SJSA1 (cell line): ENCODE results near the gene HOXB8. TPM values are rescaled to one million over a fixed set of nuclear protein-coding genes. Genes with fewer than 3 reads are reported as not detected.
A peak's percentile ranks its signal among the peaks of the same experiment; 100 is the strongest.

ENCODE experiments used
- DNase-seq, 2 experiments: peaks; one replicate each; pipeline ENCODE4 v3.0.0-alpha.2; 2015 to 2020; ENCODE audit warnings: low spot score in 2 of 2, low read depth in 1 of 2
- H3K27ac ChIP-seq: fragments of 250-450 bp; sonication (Bioruptor Pico); 2 replicates; pipeline ENCODE4 v1.5.1; 2020; ENCODE audit warnings: mild to moderate bottlenecking, moderate library complexity
- H3K27me3 ChIP-seq: fragments of 250-450 bp; sonication (Bioruptor Pico); replicated peaks from 2 replicates; pipeline ENCODE4 v1.5.1; 2020; ENCODE audit warnings: mild to moderate bottlenecking, moderate library complexity
- H3K36me3 ChIP-seq: fragments of 250-450 bp; sonication (Bioruptor Pico); 2 replicates; pipeline ENCODE4 v1.5.1; 2020; ENCODE audit warnings: mild to moderate bottlenecking
- H3K4me1 ChIP-seq: fragments of 250-450 bp; sonication (Bioruptor Pico); replicated peaks from 2 replicates; pipeline ENCODE4 v1.6.1; 2021; ENCODE audit warnings: mild to moderate bottlenecking
- H3K4me3 ChIP-seq: fragments of 250-450 bp; sonication (Bioruptor Pico); 2 replicates; pipeline ENCODE4 v1.5.1; 2020; ENCODE audit warnings: mild to moderate bottlenecking
- H3K9me3 ChIP-seq: fragments of 250-450 bp; sonication (Bioruptor Pico); replicated peaks from 2 replicates; pipeline ENCODE4 v1.5.1; 2020; ENCODE audit warnings: mild to moderate bottlenecking
- total RNA-seq: library from RNA; depleted of rRNA; stranded (reverse); fragments of >200 nt; shearing (Covaris generic); gene quantifications from 2 replicates; pipeline ENCODE4 v1.2.3, GENCODE V29; 2014

HOXB8 gene
- total RNA-seq, 1 experiment from 2014 or later, result not detected

DNA sequence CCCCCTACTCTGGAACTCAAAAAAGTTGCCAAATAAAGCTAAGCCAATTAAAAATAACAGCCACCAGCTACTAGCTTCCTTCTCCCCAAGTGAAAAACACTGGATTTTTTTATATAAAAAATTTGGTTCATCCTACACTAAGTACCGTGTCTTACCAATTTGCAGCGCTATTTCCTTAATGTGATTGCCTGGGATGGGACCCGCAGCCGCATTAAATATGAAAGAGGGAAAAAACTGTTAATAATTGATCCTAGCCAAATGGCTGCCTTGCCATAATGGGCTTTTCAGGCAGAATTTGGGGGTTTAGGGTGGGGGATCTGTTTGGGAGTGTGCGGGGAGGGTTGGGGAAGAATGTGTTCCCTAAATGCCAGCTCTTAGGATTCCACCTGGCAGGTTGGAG, 9.0 kb upstream of the HOXB8 start:
- Histone ChIP-seq H3K27me3 (peaks cover 98% of the 10 kb centered on the region), H3K36me3 (no peaks in the 10 kb centered on the region), H3K4me1 (peaks cover 20% of the 10 kb centered on the region), H3K27ac (no peak overlapping the region), H3K4me3 (no peak overlapping the region), H3K9me3 (no peaks in the 10 kb centered on the region)
- DNase-seq, result no peak

DNA sequence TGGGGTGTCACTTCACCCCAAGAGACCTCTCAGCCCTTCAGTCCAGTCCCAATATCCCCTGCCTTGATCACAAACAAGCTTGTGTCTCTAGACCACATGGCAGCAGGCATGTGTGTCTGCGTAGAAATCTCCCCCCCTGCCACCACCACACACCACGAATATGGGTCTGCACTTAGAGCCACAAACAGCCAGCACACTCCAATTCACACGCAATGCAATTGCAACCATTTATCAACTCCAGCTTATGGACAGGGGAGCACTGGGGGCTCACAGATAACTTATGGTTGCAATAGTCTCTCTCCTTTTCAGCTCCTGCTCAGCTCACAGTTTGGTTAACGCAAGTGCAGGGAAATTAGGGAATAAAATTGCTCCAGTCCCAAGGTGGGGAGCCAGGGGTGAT, 8.5 kb upstream of the HOXB8 start:
- peaks cover 98% of the 10 kb centered on the region for H3K27me3 ChIP-seq
- H3K36me3 ChIP-seq, result no peaks in the 10 kb centered on the region
- peaks cover 20% of the 10 kb centered on the region for H3K4me1 ChIP-seq
- no peak overlapping the region for H3K4me3 ChIP-seq
- no peak overlapping the region for H3K27ac ChIP-seq
- DNase-seq, result no peak
- H3K9me3 ChIP-seq, result no peaks in the 10 kb centered on the region

DNA sequence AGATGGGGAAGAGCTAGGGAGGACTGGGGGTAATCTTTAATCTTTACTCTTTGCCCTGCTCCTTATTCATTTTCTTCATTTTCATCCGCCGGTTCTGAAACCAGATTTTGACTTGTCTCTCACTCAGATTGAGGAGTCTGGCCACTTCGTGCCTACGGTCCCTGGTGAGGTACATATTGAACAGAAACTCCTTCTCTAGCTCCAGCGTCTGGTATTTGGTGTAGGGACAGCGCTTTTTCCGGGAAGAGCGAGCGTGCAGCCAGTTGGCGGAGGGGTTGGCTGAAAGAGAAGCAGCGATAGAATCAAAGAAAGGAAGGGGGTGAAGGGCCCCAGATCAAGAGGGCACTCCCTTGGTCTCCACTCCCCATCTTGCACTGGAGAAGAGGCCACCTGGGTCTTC, 7.8 kb upstream of the HOXB8 start:
- no peak for DNase-seq
- Histone ChIP-seq H3K4me1 (peaks cover 20% of the 10 kb centered on the region), H3K36me3 (no peaks in the 10 kb centered on the region), H3K9me3 (no peaks in the 10 kb centered on the region), H3K27me3 (peaks cover 98% of the 10 kb centered on the region), H3K4me3 (no peak overlapping the region), H3K27ac (no peak overlapping the region)

DNA sequence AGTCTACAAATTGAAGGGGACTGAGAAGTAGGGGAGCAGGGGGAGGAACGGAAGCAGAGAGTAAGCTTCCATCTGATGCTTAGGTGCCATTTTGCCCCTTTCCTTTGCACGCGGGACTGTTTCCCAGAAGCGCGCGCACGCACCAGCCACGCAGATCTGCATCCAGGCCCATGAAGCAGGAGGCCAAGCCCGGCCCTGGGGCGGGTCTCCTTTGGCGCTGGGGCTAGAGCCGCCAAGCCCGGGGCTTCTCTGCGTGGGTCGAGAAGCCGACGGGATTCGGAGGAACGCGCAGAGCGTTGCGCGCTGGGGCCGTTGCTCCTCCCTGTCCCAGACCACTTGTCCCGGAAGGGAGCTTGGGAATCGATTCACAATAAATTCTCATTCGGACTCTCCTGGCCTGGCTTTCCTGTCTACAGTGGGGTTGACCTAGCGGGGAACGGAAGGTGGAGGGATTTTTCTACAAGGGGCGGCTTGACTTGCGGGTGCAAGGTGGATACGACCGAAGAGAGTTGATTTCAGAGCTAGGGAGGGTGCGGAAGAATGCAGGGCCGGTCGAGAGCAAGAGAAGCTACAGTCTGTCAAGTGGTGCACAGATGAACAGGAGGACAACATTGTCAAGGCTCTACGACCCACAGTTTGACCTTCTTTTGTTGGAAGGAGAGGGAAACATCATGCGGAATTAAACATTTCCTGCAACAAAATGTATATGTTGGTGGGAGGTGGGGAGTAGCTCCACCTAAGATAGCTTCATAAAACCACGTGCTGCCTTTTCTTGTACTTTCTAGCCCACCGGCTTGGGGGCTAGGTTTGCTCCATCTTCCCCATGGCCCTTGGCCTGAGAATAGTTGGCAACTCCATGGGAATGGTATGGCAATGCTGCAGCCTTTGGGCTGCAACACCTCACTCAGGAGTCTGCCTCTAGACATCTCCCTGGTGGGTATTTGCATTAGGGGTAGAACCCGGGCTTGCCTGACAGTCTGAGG, 6.6 kb upstream of the HOXB8 start:
- peaks cover 98% of the 10 kb centered on the region for H3K27me3 ChIP-seq
- H3K4me1 ChIP-seq, result peaks cover 19% of the 10 kb centered on the region
- no peaks in the 10 kb centered on the region for H3K36me3 ChIP-seq
- H3K27ac ChIP-seq, result no peak overlapping the region
- no peak overlapping the region for H3K4me3 ChIP-seq
- DNase-seq, result no peak
- H3K9me3 ChIP-seq, result no peaks in the 10 kb centered on the region

DNA sequence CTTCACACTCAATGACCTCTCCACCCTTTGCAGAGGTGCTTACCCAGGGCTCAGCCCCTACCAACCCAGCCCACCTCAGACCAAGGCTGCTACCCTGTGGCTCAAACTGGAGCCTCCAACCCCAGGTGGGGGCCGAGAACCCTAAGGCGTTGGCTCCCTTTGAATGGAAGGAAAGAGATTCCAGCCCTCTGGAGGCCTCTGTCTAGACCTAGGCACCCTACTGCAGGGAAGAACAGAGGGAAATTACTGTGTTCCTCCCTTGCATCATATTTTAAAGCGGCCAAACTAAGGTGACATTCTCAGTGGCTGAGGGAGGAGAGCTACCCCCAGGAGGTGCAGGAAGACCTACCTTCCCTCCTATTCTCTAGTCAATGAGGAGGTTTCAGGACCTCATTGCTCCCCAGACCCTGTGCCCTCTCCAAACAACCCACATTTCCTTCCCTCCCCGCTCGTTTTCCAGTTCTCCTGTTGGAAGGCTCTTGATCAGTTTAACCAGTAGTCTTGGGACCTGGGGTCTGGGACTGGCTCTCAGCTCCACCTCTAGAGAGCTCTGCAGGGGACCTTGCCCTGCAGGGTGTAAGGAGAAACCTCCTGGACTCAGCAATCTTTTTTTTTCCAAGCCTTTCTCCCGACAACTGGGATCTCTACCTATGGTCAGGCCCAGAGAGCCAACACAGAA, 5.5 kb upstream of the HOXB8 start:
- no peaks in the 10 kb centered on the region for H3K36me3 ChIP-seq
- no peak for DNase-seq
- peaks cover 9% of the 10 kb centered on the region for H3K4me1 ChIP-seq
- no peaks in the 10 kb centered on the region for H3K9me3 ChIP-seq
- no peak overlapping the region for H3K4me3 ChIP-seq
- H3K27me3 ChIP-seq, result peaks cover 100% of the 10 kb centered on the region
- no peak overlapping the region for H3K27ac ChIP-seq

DNA sequence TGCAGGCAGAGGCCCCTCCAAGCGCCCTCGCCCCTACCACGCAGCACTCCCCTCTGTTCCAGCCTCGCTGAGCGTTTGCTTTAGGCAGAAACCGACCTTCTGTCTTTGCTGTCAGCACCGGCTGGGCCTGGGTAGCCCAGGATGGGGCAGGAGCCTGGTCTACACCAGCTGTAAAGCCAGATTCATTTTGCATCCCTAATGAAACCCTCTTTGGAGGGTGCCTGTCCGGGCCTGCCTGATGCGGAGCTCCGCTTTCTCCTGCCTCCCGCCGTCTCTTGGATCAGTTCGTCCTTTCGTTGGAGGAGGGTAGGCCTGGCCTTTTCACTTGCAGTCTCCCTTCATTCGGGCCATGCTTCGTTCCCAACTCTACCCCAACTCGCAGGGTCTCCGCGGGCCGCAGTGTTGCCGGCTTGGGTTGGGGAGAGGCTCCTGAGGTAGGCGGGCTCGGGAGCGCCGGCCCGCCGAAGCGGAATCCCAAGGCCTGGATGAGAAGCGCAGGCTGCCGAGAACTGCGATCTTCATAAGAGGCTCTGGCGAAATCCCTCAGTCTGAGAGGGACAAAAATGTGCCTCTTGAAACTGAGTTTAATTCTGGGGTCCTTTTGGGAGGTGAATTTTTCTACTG, 4.8 kb upstream of the HOXB8 start:
- Histone ChIP-seq H3K27me3 (peaks cover 100% of the 10 kb centered on the region), H3K36me3 (no peaks in the 10 kb centered on the region), H3K4me1 (peaks cover 3% of the 10 kb centered on the region), H3K9me3 (no peaks in the 10 kb centered on the region), H3K4me3 (no peak overlapping the region), H3K27ac (no peak overlapping the region)
- no peak for DNase-seq

DNA sequence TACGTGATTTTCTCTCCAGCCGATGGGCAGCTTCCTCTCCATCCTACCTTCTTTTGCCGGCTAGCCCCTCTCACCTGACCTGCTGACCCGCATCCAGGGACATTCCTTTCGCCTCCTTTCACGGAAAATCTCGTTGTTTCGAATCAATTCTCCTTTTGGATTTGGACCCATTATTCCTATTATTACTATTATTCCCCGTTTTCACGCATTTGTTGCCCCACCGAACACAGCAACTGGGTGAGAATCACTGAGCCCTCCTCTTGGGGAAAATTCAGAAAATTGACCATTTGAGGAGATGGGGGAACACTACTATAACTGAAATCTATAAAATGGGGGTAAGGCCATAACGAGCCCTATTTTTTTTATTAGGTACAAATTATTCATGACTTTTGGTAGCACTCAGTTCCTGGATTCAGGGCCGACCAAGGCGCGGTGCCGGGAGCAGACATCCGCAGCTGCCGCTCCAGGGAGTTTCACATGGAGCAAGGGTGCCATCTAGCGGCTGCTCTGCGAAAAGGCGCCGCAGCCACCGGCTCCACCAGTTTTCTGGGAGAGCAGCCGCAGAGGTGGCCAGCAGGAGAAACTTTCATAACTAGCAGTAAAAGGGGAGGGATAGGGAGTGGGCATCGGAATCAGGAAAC, 3.3 kb upstream of the HOXB8 start:
- Histone ChIP-seq H3K9me3 (no peaks in the 10 kb centered on the region), H3K27ac (no peak overlapping the region), H3K27me3 (peaks cover 96% of the 10 kb centered on the region), H3K4me1 (no peaks in the 10 kb centered on the region; the same call in 1 of the 2 replicates), H3K36me3 (no peaks in the 10 kb centered on the region), H3K4me3 (no peak overlapping the region)
- peak; percentile 87 to 89 for DNase-seq

DNA sequence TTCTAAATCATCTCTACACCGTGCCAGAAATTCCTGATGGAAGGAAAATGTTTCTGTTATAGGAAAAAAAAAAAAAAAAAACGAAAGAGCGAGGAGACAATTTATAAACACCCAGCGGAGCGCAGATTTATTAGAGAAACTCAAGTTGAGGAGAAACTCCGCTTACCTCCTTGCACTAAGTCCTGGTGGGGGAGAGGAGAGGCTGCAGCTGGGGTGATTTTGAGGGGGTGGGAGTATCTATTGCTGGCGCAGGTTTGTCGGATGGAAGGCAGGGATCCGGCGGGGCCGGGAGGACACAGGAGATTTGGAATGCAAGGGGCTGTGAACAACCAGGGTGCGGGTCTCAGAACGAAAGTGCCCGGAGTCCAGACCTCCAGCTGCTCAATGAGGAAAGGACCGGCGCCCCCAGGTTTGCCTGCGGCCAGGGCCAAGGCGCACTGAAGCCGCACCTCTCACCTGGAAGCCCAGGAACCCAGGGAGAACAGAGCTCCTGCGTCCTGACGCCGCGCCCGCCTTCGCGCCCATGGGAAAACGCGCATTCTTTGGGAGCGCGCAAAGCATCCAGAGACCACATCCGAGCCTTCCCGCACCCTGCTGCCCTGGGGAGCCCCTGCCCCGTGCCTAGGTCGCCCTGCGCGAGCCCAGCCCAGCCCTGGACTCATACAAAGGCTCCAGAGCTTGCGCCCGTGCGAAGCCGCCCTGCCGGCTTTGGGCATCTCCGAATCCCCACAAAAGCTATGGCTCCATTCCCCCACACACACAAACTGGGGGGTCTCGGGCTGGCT, 2.6 kb upstream of the HOXB8 start:
- Histone ChIP-seq H3K4me3 (no peak overlapping the region), H3K36me3 (no peaks in the 10 kb centered on the region), H3K27ac (no peak overlapping the region), H3K27me3 (peaks cover 88% of the 10 kb centered on the region), H3K4me1 (peaks cover 4% of the 10 kb centered on the region), H3K9me3 (no peaks in the 10 kb centered on the region)
- no peak for DNase-seq

DNA sequence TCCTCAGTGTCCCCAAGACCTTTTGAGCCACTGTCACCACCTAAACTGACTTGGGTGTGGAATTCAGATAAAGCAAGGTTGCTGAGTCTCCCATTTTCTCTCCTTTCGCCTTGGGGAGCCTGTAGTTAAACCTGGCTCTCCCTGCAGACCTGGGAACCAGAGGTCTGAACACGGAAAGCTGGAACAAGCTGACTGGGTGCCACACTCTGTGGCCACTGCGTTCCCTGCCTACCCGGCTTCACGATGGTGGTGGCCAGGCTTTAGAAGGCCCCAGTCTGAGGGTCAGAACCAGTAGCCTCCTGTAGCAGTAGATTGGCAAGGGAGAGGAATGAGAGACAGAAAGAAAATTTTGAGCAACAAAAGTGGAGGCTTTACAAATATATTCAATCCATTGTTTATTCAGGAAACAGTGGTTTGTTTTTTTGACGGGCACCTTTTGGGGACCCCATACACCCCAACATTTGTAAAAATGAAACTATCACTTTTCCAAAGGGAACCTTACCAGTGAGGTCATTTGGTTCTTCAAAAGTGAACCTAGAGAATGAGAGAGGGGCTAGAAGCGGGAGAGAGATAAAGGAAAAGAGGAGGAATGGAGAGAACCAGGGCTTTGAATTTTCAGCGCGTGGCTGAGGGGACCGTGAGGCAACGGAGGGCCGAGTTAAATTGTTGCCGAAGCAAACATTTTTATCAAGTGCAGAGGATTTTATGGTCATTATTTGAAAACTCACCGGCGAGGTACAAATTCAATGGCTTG, 1.8 kb upstream of the HOXB8 start:
- Histone ChIP-seq H3K27ac (no peak overlapping the region), H3K36me3 (no peaks in the 10 kb centered on the region), H3K4me1 (peaks cover 7% of the 10 kb centered on the region), H3K9me3 (no peaks in the 10 kb centered on the region), H3K27me3 (peaks cover 81% of the 10 kb centered on the region), H3K4me3 (no peak overlapping the region)
- no peak for DNase-seq

DNA sequence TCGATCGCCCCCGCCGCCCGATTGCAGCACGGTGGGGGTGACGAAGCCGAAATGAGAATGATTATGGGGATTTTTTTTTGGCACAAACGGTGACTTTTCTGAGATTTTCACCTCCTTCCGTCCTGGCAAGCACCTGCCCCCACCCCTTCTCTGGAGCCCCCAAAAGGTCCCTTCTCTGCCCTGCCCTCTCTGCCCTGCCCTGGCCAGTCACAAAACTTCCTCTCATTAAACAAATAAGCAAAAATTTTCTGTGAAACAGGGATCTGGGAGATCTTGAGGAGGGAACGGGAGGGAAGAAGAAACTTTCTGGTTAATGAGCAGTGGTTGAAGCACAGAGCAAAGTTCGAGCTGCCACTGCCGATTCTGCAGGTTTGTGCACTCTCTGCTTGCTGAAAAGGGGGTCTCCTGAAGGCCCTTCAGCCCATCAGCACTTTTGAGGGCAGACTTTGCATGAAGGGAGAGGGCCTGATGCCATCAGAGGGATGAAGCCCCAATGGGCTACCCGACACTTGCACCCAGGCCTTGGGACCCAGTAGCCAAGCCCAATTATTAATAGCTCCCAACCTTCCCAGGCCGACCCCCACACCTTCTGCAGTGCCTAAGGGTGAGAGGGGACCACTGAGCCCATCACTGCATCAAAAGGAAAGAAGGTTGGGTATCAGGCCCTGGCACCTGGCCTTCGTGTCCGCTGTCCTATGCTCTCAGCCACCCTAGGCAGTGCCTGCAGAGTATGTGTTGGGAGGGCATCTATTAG, 1.0 kb upstream of the HOXB8 start:
- no peak overlapping the region for H3K4me3 ChIP-seq
- no peaks in the 10 kb centered on the region for H3K36me3 ChIP-seq
- peaks cover 11% of the 10 kb centered on the region for H3K4me1 ChIP-seq
- no peaks in the 10 kb centered on the region for H3K9me3 ChIP-seq
- no peak overlapping the region for H3K27ac ChIP-seq
- peaks cover 73% of the 10 kb centered on the region for H3K27me3 ChIP-seq
- DNase-seq, result no peak

DNA sequence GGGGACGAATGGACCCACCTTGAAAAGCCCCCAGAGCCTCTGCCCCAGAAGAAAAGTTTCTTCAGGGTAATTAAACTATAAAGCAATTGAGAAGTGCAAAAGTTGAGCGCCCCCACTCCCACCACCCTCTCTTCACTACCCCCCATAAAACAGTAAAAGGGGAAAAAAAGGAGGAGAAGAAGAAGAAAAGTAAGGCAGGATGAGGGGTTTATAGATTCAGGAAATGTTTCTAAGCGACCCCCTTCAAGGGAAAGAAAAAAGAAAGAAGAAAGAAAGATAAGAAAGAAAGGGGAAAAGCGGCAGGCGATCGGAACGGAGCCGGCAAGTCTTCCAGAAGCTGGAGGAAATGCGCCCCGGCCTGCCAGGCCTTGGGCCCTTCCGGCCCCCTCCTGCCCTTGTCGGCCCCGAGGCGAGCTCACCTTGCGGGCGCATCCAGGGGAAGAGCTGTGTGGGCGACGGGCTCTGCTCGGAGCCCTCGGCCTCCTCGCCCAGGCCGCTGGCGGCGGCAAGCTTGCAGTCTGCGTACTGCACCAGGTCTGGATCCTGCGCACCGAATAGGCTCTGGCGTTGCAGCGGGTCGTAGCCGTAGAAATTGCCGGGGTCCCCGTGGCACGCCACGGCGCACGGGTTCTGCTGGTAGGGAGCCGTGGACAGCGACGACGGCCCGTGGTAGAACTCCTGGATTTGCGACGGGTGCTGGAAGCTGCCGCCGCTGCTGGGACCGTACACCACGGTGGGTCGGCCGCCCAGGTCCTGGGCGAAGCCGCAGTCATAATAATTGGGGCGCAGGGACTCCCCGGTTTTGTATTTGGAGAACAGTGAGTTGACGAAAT, 1.0 kb downstream of the HOXB8 start:
- peaks cover 53% of the 10 kb centered on the region for H3K27me3 ChIP-seq
- H3K9me3 ChIP-seq, result no peaks in the 10 kb centered on the region
- no peak overlapping the region for H3K27ac ChIP-seq
- peaks cover 22% of the 10 kb centered on the region for H3K4me1 ChIP-seq
- H3K36me3 ChIP-seq, result no peaks in the 10 kb centered on the region; the same call in 1 of the 2 replicates
- DNase-seq, result no peak
- H3K4me3 ChIP-seq, result no peak overlapping the region
